G401 (cell line): ENCODE results near the gene PKDCC. TPM values are rescaled to one million over a fixed set of nuclear protein-coding genes. Genes with fewer than 3 reads are reported as not detected.
"Not testable (repeated sequence)": the region's sequence is repeated elsewhere in the genome, so short reads cannot be mapped to it uniquely, and the experiment has no call there.

Source experiments
- DNase-seq: peaks from one replicate; pipeline ENCODE4 v3.0.0-alpha.2; 2015; ENCODE audit warnings: low spot score
- in situ Hi-C: cut with HindIII; loops from 2 replicates; pipeline ENCODE4 v1.10.0; 2016; ENCODE audit warnings: low sequenced_read_pairs, mixed read lengths
- total RNA-seq: library from RNA; depleted of rRNA; stranded (reverse); fragments of >200 nt; shearing (Covaris generic); gene quantifications from 2 replicates; pipeline ENCODE4 v1.2.3, GENCODE V29; 2014

Gene PKDCC
- total RNA-seq, 1 experiment from 2014 or later = 36.9 TPM

DNA sequence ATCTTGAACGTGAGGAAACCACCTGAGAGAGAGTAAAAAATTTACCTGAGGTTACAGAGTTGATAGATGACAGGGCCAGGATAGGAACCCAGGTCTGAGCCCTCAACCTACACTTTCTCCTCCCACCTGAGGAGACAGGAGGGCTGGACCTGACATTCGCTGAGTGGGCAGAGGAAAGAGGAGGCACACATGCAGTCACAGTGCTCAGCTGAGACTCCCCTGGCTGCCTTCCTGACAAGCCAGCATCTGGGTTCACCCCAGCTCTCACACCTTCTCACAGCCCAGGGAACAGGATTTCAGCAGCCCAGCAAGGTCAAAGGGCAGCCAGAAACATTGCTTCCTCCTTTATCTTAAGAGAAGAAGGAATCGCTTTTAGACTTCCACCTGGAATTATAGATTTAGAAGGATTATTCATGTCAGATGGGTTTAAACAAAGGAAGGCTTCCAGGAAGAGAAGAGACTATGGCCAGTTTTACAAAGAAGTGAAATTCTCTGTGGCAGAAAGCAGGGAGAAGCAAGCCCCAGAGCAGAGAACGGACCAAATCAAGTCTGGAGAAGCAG lies 18.1 kb upstream of the PKDCC start:
- in situ Hi-C loops = no loop called here

DNA sequence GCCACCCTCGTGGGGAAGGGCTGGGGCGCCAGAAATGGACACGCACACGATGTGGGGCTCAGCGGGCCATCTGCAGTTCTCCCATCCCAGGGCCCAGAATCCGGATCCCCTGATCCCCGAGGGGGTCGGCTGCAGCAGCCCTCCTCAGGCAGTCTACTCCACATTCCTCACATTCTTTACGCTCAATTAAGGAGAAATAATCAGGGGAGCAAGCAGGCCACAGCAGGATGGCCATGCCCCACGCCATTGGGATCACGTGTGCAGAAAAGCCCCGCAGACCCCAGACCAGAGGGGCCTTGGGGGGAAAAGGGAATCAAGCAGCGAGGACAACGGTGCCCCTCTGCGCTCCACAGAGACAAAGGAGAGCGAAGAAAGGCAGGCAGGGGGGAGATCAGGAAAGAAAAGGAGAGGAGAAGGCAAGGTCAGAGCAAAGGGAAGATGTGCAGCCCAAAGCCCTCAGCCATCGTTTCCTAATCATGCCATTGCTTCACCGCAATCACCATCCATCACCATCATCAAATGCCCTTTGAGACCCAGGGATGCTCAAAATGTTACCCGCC lies 17.5 kb upstream of the PKDCC start:
- in situ Hi-C loops = no loop called here

More for the DNA sequence above, 18.1 kb upstream of the PKDCC start:
- no peak for DNase-seq

GRCh38 chr2:42030829-42031228 lies 17.0 kb upstream of the PKDCC start:
- no peak for DNase-seq
- in situ Hi-C loops = no loop called here

More for the DNA sequence above, 17.5 kb upstream of the PKDCC start:
- no peak for DNase-seq

GRCh38 chr2:42031281-42032223 lies 16.3 kb upstream of the PKDCC start:
- in situ Hi-C loops = no loop called here
- no peak for DNase-seq

- in situ Hi-C loops = no loop called here
- no peak for DNase-seq
These were observed 15.6 kb upstream of the PKDCC start for GRCh38 chr2:42032224-42032620.

DNA sequence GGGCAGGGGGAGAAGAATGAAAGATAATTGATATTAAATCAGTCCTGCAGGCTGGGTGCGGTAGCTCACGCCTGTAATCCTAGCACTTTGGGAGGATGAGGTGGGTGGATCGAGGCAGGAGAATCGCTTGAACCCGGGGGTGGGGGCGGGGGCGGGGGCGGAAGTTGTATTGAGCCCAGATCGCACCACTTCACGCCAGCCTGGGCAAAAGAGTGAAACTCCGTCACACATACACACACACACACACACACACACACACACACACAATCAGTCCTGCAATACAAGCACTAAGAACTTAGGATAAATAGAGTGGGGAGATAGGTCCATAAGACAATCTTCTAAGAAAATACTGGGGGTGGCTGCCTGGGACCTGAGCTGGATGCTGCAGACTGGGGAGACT lies 15.1 kb upstream of the PKDCC start:
- in situ Hi-C loops = no loop called here
- DNase-seq = no peak

- DNase-seq, in situ Hi-C loops: not testable (repeated sequence)
These were observed 13.7 kb upstream of the PKDCC start for GRCh38 chr2:42034096-42034495.

DNA sequence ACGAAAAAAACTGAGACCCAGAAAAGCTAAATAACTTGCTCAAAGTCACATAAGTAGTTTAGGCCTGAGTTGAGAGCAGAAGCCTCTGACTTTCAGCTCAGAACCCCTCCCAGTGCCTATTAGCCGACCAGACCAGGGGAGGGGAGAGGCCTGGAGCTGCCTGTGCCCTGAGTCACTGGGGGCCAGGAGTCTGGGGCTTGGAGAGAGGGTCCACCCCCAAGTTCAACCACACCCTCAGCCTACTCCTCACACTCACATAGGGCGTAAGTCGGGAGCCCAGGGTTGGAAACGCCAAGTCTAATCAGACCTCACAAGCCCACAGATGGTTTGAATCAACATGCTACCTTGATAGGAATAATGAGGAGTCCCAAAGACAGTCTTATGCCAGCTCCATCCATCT lies 12.6 kb upstream of the PKDCC start:
- DNase-seq = no peak
- in situ Hi-C loops = no loop called here

DNA sequence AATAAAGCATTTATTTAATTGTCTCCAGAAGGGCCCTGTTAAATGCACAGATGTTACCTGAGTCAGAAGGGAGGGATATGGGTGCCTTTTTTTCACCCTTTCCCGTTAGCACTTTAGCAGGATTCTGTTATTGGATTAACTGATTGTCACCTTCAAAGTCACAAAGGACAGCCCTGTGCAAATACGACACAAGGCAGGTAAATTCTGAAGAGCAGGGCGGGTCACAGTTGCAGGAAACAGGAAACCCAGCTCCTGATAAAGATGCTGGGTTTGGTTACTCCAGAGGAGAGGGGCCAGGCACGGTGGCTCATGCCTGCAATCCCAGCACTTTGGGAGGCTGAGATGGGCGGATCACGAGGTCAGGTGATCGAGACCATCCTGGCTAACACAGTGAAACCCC lies 11.4 kb upstream of the PKDCC start:
- DNase-seq = no peak
- in situ Hi-C loops = no loop called here

DNA sequence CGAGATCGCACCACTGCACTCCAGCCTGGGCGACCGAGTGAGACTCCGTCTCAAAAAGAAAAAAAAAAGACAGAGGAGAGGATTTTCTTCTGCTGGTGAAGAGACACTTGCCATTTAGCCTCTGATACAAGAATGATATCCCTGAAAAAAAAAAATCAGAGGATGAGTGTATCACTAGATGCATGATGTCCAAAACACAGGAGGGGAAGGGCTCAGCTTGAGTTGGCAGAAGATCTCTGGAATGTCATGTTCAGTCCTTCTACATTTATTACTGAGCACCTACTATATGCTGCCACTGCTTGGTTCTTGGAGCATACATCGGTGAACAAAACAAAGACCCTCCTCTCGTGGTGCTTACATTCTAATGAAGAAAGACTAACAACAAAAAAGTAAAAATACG lies 10.9 kb upstream of the PKDCC start:
- in situ Hi-C loops = no loop called here
- no peak for DNase-seq

- in situ Hi-C loops = no loop called here
- DNase-seq = no peak
These were observed 7.1 kb upstream of the PKDCC start for GRCh38 chr2:42040643-42041278.

DNA sequence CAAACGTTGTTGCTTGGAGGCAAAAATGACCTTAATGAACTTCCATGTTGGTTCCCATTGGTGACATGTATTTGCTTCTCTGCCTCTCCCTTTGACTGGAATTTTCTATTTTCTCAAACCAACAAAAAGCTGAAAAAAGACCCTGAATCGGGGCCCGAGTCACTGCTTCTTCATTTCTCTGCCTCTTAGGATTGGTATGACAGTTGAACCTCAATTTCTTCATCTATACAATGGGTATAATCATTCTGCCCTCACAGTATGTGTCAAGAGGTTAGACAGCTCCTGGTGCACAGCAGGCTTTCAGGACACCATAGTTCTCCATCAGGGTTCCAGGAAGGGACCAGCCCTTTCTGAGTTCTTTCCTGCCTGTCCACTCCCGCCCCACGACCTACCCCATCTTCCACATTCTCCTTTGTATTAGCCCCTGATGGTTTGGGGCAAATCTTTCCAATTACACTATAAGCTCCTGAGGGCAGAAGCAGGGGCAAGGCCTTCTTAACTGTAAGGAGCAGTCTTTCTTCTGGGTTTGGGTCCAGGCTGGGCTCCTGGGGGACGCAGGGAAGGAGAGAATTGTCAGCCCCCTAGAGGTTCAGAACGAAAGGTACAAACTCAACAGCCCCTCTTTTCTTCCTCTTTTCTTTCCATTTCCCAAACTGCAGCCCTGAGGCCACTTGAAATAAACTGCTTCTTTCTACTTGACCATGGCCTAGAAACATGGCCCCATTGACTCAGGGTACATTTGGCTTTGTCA lies 6.3 kb upstream of the PKDCC start:
- in situ Hi-C loops = no loop called here
- DNase-seq = no peak

DNA sequence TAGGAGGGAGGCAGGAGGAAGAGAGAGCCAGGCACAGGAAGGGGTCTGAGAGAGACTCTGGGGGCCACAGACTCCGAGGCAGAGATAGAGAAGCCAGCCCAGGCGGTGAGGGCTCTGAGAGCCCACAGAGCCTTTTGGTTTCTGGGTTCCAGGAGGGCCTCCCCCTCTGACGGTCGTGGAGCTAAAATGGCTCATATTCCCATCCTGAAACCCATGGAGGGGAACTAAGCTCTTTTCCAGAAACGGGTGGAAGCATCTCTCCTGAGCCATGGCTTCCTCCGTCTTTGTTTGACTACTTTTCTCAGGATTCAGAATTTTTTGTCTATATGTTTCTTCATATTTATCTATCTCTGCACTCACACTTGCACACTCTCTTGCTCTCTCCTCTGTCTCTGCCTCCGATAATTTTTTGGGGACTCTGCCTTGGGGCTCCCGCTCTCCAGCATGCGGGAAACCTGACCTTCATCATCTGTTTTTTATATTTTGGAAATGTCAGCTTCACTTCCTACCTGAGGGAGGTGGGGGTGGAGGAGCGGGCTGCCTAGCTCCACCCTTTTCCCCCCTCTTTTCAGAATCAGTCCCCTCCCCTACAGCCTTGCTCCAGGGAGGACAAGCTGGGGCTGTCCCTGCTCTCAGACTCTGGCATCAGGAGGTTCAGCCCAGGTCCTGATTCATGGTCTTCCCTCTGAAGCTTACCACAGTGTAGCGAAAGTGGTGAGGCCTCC lies 5.0 kb upstream of the PKDCC start:
- DNase-seq = no peak

GRCh38 chr2:42043789-42044394 lies 3.9 kb upstream of the PKDCC start:
- DNase-seq = no peak
- in situ Hi-C loops = no loop called here

More for the DNA sequence above, 5.0 kb upstream of the PKDCC start:
- in situ Hi-C loops = no loop called here

GRCh38 chr2:42044939-42045338 lies 2.9 kb upstream of the PKDCC start:
- in situ Hi-C loops = no loop called here
- peak; percentile 44 for DNase-seq

- no peak for DNase-seq
- in situ Hi-C loops = no loop called here
These were observed 2.5 kb upstream of the PKDCC start for GRCh38 chr2:42045352-42045751.

DNA sequence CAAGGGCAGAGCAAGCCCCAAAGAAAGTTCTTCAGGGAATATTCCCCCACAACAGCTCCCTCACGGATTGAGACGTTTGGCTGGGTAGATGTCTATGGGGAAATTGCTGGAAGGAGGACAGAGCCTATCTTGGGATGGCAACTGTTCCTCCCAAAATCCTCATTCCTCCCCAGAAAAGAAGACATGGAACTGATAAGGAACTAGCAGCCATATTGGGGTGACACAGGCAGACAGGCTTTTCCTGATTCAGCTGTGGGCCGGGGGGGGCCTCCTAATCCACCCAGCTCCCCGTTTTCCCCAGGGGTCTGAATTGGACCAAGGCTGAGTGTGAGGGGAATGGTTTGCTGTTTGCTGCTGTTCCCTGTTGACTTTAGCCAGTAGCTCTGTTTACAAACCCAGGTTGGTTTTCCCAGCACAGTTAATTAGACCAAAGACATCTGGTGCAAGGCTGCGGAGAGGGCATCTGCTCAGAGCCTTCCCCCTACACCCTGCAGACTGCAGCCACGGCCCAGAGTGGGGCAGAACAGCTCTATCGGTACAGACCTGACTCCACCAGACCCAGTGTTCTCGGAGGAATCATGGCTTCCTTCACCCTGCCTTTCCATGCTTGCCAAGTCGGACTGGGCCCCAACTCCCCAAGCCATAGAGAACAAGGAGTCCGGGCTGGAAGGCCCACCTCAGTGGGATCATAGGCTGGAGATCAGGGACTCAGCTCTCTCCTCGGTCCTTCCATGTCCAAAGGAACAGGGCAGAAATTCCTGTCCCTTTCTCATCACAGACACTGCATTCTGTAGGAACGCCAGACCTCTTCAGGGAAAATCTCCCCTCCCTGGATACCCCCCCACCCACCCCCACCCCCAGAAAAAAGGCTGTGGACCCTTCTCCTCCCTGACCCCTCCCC lies 1.7 kb upstream of the PKDCC start:
- DNase-seq = no peak
- in situ Hi-C loops = no loop called here
